Superior temporal gyrus (tissue), 1 donor: ENCODE measurements around the gene KCNMA1.
"Not testable (repeated sequence)": the region's sequence is repeated elsewhere in the genome, so short reads cannot be mapped to it uniquely, and the experiment has no call there.

Experiments used
- DNase-seq: peaks from one replicate; pipeline ENCODE4 v3.0.0-alpha.2; 2016; ENCODE audit errors: extremely low spot score

The KCNMA1 gene

DNA sequence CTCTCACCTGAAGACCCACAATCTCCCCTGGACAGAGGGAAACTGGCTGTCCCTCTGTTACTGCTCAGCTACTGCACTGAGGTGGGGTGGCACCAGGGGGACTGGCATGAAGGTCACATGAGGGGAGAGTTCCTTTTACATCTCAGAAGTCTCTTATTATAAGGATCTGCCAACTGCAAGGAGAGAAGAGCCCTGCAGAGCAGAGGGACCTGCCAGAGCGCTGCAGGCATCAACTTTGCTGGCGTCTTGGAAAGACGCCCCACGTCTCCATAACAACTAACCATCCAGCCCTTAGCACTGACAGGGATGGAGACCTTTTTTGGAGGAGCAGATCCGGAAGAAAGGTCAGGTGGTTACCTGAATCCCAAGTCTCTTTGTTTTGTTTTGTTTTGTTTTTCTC, 218.6 kb downstream of the KCNMA1 start:
- DNase-seq, result no peak

DNA sequence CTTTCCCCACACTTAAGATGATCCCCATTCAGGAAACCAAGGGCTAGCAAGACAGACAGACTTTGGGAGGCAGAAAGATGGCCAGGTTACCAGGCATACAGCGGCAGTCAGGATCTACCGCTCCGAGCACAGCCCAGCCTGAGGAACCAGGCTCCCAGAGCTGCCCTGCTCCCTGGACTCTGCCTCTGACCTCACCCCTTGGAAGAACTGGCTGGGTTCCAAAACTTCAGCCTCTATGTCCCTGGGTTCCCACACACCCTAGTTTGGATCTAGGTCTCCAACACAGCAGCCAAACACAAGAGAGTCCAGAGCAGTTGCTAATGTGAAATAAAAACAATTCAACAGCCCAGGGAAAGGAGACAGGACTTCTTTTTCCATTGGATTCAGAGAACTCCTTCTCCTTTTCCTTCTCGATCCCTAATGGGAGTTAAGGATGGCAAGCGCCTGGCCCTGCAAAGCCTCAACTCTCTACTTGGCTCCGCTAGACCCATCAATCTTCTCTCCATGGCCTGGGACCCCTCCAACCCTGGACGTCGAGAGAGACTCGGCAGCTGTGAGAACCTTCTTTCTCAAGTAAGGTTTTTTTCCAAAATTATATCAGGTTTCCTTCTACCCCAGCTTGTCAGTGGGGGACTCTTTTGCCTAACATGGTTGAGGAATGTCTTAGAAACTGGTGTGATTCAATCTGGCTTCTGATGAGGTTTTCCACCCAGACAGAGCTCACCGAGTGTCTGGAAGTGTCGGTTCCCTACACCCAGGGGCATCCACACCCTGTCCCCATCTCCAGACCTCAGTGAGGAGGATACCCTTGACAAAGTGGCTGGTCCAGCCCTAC, 219.6 kb downstream of the KCNMA1 start:
- no peak for DNase-seq

DNA sequence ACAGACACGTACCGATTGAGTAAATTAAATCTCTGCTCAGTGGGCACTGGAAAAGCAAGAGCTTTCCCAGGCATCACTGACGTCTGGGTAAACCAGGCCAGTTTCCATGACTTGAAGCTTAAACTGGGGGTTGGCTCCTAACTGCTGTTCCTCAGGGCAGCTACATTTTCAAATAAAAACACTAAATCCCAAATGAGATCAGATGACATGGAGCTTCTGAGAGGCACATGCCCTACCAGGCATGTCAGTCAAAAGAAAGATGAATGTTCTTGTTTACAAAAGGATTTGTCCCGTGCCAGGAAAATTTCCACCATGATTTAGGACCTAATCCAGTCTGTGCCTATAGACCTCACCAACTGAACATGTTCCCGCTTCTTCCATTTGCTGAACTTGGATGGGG, 220.2 kb downstream of the KCNMA1 start:
- DNase-seq, result no peak

DNA sequence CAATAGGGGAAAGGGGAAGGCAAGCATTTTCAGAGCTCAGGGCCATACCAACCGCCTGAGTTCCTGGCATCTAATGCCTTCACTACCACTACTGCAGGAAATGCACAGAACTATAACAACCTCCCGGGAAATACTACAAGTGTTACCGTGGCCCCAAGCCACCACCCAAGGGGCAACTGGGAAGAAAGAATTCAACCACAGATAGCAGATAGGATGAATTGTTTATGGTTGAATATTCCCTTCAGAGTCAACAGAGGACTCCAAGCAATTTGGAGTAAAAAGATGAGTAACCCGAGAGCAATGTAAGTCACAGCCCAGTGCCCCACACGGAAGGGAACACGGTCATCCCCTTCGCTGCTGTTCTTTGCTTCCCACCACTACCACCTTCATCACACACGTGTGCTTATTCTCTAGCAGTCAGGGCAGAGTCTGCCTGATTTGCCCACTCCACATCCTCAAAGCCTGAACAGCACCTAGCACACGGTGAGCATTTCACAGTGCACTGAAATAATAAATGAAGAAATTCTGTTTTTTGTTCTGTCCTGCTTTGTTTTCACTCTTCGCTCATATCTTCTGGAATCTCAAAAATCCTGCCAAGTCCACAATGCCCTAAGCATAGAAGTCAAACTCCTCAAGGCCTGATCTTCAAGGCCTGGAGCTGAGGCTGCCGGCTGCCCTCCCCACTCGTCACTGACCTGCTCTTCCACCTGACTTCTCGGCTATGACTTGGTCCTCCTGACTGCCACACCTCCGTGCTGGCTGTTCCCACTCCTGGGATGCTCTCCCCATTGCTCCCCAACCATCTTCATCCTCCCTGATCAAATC, 221.1 kb downstream of the KCNMA1 start:
- DNase-seq, result no peak

DNA sequence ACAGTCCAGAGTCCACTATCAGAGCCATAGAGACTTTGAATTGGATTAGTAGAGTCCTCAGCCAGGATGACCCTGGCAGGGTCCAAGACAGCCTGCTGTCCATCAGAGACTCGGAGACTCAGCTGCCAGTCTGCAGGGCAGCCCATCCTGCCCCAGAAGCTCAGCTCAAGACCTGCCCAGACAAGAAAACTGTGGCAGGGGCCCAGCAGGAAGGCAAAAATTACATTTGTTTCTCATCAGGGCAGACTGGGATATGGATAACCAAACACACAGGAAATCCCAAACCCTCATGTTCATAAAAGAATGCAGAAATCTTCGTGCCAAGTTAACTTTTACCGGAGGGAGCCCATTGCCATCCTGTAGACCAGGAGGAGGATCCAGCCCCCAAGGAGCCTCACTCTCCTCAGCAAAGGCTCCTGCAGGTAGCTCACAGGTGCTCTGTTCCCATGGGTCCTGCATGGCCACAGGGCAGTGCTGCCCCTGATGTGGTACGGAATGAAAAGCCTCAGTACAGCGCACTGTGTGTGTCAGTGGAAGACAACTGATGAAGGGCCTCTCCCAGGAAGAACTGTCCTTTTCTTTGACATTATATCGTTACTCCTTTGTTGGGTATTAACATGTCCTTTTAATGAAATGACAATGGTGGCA, 222.2 kb downstream of the KCNMA1 start:
- no peak for DNase-seq

DNA sequence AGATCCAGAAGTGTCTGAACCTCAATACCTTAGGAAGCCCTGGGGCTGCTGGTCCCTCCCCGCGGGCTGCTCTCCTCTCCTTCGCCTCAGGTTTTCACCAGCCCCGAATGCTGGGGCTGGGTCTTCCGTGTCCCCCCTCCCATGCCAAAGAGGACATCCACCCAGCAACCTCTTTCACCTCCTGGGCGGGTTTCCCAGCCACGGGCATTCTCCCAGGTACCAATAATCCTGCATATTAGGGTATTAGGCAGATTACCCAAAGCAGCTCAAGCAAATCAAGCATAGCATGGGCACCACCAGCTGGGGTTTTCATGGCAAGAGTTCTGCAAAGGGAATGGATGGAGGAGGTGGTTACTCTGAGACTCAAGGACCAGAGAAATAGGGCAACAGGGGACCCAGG, 224.4 kb downstream of the KCNMA1 start:
- no peak for DNase-seq

DNA sequence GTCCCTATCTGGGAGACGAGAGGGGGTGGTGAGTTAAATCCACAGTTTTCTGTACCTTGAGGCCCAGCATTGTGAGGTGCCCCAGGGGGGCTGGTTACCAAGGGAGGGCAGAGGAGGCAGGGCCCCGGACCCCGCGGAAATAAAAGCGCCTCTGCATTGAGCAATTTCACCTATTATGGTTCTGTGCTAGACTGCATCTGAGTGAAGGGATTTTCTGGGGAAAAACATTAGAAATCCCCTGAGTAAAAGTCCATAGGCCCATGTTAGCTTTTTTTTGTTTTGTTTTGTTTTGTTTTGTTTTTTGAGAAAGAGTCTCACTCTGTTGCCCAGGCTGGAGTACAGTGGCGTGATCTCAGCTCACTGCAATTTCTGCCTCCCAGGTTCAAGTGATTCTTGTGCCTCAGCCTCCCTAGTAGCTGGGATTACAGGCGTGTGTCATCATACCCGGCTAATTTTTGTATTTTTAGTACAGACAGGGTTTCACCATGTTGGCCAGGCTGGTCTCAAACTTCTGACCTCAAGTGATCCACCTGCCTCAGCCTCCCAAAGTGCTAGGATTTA, 225.0 kb downstream of the KCNMA1 start:
- DNase-seq, result not testable (repeated sequence)

DNA sequence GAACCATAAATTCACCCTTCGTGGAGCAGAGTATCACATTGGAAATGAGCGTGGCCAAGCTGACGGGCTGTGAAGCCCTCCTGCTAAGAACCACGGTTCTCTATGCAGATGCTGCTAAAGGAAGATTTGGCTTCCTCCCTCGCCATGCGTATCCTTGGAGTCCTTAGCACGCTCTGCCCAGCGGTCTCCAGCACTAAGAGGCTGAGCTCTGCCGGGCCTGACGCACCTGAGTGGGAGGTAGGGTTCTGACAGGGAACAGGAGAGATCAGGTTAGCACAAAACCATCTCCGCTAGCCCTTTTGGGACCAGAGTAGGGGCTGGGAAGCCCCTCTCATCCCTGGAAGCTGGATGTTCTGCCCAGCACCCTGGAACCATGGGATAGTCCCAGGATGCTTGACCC, 225.8 kb downstream of the KCNMA1 start:
- DNase-seq, result no peak

DNA sequence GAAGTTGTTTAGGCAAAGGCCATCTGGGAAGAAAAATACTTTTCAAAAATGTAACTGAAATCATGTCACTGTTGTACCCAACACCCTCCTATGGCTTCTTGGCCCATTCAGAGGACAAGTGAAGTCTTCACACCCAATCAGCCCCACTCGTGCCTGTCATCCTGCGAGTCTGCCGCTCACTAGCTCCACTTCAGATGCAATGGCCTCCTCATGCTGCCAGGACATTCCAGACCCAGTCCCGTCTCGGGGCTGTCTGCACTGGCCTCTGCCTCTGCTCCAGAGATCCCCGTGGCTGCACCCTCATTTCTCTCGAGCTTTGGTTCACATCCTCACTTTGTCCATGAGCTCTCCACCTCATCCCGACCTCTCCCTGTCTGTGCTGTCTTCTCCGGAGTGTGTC, 227.1 kb downstream of the KCNMA1 start:
- DNase-seq, result no peak

DNA sequence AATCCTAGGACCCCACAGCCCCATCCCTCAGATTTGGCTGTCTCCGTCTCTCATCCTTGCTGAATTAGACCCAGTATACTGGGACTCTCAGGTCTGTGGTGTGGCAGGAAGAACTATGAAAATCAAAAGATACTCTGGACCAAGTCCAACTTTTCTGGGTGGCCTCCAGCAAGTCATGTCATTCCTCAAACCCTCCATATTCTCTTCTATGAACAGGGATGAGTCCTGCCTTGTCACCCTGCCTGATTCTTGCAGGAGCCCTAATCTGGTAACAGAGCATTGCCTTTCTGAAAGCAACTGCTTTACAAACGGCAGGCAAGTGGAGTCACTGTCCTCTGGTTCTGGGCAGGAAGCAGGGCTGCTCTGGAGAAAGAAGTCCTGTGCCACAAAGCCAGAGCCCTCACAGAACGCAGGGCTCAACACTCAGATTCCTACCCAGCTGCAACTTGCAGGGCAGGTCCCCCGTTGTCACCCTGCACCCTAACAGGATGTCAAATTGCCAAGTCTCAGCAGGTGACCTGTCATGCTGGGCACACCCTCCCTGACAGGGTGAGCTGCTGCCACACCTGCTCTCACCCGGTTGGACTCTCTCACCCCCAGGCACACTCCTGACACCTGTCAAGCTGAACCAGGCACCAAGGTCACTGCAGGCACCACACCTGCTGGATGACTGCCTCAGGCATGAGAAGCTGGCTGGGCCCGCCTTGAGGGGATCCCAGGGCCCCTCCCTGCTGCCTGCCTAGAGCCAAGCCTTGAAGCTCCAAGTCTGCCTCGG, 227.7 kb downstream of the KCNMA1 start:
- DNase-seq, result no peak

DNA sequence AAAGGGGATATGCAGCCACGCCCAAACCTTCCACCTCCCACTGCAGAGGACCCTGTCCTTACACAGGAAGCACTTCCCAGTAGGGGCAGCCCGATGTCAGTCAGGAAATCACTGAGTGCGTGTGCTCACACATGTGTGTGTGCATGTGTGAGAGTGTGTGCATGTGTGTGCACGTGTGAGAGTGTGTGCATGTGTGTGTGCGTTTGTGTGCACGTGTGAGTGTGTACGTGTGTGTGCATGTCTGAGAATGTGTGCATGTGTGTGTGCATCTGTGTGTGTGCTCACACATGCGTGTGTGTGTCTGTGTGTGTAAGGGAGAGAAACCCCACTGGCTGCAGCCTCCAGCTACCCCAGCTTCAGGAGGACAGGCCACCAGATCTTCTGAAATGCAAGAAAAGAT, 229.3 kb downstream of the KCNMA1 start:
- DNase-seq, result no peak

DNA sequence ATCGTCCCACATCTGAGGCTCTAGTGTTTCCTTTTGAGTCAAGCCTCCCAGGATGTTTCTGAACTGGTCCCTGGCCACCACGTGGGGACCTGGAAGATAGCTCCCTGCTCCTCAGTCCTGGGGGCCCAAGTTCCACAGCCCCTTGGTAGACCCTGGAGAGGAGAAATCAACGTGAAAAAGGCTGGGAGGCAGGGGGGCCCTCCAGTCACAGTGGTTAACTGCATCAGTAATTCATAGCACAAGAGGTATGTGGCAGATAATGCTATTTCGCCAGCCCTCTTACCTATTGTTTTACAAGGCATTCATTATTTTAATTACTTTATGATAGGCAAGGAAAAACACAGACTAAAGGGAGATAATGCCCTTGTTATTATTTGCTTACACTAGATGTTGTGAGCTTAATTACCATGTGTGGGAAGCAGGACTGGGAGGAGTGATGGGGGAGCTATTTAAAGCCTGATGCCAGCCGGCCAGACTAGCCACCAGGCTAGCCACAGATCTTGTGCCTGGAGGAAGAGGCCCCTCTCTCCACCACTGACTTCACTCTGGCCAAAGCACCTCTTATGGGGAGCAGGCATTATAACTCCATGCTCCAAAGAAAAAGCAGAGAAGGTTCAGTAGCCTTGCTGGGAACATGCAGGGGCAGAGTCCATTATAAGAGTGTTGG, 230.7 kb downstream of the KCNMA1 start:
- no peak for DNase-seq

DNA sequence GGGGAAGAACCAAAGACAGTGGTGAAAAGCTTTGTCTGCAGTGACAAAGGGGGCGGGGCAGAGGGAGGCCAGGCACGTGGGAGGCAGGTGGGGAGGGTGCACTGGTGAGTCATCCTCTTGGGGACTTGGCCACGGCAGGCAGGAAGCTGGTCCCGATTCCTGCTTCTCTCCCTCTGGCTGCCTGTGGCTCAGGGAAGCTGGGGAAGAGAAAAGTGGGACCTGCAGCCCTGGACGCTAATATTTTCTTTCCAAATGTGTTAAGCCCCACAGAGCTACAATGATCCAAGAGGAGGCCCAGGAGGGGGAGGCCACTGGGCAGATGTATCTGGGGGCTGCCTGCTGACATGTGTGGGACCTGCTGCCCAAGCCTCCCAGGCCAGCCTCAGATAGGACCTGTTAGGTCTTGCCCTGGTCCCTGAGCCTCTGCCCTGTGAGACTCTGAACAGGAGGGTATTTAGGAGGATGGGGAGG, 231.8 kb downstream of the KCNMA1 start:
- DNase-seq, result no peak

DNA sequence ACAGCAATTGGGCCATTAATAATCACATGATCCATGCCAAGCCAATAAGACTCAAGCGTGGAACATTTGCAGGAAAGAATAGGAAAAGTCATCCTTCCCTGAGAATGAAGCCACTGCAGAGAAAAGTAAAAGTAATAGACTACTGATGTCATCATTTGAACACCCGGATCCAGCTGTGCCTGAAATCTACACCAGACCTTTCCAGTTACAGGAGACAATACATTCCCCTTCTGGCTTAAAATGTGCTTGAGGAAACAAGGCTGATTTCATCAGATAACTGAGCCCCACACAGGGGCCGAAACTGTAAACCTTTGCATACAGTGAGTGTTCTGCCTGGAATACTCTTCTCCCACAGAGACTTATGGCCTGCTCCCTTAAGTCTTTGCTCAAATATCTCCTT, 232.8 kb downstream of the KCNMA1 start:
- no peak for DNase-seq

DNA sequence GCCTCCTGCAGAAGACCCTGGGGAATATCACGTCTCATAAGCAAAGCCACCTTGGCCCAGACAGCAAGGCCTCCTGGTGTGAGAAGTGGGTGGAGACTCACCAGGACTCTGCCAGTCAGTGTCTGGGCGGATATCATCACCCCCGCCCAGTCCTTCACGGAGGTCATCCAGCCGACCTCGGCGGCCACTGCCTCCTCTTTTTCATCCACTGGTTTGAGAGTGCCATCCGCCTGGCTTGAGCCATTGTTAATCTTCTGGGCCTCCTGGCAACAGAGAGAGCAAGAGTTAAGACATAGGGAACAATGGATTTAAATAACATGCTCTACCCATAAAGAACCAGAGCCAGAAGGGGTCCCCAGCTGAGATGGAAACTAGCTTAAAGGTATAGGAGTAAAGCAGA, 233.8 kb downstream of the KCNMA1 start:
- DNase-seq, result no peak

DNA sequence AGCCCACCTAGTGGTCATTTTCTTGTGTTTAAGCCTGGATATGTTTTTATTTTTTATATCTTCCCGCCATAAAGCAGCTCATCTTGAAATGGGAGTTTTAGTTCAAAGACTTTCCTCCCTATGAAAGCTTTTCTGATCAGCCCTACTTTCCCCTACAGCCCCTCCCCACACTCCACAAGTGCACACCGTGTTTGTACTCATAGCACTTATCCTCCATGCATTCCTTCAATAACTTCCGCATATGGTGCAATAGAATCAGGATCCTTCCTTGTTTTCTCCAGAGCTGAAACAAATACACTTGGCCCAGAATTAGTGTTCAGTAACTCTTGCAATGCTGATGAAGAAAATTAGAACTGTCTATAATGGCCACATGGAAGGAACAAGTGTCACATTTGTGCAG, 235.9 kb downstream of the KCNMA1 start:
- no peak for DNase-seq

DNA sequence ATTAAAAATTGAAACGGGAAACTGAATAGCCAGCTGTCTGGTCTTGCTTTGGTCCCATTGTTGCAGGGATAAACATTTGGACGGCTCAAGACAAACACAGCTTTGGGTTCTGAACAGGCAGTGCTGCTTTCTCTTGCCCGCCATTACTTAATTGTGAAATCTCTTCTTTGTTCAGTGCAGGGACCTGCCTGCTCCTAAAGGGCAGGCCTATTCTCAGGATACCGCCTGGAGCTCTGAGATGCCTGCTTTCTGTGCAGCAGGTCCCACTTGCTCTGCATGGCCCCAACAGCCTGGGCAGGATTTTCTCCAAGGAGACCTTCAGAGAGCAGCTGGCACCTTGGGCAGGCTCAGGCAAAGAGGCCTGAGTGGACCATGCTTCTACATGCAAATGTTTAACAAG, 237.6 kb downstream of the KCNMA1 start:
- DNase-seq, result no peak

DNA sequence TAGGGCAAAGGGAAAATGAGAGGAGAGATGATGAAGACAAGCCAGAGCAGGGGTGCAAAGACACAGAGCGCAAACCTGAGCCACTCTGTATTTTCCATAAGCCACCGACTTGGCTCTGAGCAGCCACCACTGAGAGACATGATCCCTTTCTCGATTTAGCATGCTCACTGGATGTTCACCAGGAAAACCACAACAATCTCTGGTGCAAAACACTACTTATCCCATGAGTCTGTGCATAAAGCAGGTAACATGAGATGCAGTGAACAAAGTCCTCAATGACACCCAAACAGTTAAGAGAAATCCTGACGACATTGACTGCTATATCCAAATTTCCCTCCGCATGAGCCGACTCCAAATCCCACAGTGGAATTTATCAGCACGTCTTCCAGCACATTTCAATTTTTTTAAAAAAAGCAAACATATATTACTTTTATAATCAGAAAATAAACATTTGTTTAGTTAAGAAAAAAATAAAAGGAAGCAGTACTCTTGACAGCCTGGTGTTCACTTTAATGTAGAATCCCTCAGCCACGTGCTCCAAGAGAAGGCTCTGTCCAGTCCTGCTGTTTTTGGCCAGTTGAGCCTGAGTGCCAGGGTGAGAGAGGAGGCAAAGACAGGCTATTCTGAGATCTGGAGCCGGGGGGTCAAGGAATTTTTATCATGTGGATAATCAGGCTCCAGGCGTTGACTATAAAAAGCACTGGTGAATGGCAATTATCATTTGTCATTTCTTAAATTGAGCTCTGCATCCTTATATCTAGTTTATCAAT, 238.4 kb downstream of the KCNMA1 start:
- no peak for DNase-seq

DNA sequence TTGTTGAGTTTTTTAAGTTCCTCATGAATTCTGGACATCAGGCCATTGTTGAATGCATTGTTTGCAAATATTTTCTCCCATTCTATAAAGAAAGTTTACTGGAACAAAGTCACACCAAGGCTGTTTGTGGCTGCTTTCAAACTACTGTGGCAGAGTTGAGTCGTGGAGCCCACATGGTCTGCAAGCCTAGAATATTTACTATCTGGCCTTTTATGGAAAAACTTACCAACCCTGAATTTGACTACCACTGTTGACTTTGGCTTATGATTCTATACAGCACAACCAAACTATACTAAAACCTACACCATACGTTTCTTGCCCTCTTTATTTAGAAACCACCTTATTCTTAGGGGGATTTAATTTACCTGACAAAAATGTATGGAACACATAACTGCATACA, 239.1 kb downstream of the KCNMA1 start:
- DNase-seq, result no peak

DNA sequence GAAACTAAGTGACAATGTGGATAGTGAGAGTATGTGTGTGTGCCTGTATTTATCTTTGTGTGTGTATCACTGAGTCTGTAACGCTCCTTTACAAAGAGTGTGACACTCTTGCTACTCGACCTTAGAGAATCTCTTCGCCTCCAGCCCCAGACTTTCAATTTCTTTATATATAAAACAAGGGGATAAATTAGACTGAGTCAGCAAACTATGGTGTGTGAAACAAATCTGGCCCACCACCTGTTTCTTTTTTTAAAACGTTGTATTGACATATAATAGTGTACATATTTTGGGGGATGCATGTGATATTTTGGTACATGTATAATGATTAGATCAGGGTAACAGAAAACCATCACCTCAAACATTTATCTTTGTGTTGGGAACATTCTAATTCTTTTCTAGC, 240.5 kb downstream of the KCNMA1 start:
- DNase-seq, result no peak
